Stimulated activated CD4-positive, alpha-beta T cell treated with anti-CD3 and anti-CD28 coated beads, Interleukin-12 subunit alpha, Interleukin-12 subunit beta, amount 100 ng/mL, for 48 hours (primary cell): ENCODE results near the gene ZNF451.
"Not testable (repeated sequence)": the region's sequence is repeated elsewhere in the genome, so short reads cannot be mapped to it uniquely, and the experiment has no call there.

Experiments
- DNase-seq, 3 donors: peaks; one replicate each; pipeline ENCODE4 v3.0.0-alpha.2; 2020; ENCODE audit warnings: low read depth in 2 of 3, low spot score in 1 of 3

The ZNF451 gene, protein sequence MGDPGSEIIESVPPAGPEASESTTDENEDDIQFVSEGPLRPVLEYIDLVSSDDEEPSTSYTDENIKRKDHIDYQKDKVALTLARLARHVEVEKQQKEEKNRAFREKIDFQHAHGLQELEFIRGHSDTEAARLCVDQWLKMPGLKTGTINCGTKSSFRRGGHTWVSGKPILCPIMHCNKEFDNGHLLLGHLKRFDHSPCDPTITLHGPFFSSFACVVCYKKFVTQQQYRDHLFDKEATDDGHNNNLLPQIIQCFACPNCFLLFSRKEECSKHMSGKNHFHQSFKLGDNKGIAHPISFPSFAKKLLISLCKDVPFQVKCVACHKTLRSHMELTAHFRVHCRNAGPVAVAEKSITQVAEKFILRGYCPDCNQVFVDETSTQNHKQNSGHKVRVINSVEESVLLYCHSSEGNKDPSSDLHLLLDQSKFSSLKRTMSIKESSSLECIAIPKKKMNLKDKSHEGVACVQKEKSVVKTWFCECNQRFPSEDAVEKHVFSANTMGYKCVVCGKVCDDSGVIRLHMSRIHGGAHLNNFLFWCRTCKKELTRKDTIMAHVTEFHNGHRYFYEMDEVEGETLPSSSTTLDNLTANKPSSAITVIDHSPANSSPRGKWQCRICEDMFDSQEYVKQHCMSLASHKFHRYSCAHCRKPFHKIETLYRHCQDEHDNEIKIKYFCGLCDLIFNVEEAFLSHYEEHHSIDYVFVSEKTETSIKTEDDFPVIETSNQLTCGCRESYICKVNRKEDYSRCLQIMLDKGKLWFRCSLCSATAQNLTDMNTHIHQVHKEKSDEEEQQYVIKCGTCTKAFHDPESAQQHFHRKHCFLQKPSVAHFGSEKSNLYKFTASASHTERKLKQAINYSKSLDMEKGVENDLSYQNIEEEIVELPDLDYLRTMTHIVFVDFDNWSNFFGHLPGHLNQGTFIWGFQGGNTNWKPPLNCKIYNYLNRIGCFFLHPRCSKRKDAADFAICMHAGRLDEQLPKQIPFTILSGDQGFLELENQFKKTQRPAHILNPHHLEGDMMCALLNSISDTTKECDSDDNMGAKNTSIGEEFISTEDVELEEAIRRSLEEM

DNA sequence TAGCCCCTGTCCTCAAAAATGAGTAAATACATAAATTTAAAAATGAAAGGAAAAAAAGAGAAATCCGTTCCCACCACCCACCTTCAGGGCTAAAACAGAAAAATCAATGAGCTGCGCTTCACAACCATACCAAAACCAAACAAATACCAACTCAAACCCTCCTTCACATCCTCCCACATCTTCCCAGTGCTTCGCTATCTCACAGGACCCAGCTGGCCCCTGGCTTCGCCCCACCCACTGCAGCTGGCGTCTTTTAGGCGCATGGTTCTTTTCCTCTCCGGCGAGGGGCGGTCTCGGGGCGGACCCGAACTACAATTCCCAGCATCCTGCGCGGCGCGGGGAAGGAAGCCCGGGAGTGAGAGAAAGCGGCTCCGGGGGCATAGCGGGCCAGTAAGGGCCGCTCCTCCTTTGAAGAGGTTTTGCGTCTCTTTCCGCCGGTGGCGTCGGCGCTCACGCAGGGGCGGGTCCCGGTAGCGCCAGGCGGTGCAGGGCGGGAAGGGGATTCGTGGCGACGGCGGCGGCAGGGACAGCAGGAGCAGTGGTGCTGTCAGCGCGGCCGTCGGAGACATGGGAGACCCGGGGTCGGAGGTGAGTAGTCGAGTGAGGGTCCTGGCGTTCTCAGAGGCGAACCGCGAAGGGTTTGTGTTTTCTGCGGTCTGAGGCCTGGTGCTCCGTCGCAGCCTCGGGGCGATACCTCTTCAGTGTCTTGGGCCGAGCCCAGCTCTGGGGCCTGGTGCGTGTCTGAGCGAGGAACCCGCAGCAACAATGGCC, at the start of gene ZNF451:
Gene ZNF451, plus strand, starts transcription at position 502 of the 771 bp plus-strand sequence. Its CDS starts 66 bp downstream, at position 568.
- DNase-seq, result peak; percentile 96 to 97 (median 96)

DNA sequence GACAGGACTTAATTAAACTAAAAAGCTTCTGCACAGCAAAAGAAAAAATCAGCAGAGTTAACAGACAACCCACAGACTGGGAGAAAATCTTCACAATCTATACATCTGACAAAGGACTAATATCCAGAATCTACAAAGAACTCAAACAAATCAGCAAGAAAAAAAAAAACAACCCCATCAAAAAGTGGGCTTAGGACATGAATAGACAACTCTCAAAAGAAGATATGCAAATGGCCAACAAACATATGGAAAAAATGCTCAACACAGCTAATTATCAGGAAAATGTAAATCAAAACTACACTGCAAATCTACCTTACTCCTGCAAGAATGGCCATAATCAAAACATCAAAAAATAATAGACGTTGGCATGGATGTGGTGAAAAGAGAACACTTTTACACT, 45.9 kb upstream of the ZNF451 start:
- DNase-seq, result not testable (repeated sequence)

DNA sequence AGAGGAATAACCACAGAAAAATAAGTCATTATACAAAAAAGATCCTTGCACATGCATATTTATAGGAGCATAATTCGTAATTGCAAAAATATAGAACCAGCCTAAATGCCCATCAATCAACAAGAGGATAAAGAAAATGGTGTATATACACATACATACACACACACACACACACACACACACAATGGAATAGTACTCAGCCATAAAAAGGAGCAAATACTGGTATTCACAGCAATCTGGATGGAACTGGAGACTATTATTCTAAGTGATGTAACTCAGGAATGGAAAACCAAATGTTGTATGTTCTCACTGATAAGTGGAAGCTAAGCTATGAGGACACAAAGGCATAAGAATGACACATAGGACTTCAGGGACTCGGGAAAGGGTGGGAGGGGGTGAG, 45.4 kb upstream of the ZNF451 start:
- DNase-seq, result no peak

DNA sequence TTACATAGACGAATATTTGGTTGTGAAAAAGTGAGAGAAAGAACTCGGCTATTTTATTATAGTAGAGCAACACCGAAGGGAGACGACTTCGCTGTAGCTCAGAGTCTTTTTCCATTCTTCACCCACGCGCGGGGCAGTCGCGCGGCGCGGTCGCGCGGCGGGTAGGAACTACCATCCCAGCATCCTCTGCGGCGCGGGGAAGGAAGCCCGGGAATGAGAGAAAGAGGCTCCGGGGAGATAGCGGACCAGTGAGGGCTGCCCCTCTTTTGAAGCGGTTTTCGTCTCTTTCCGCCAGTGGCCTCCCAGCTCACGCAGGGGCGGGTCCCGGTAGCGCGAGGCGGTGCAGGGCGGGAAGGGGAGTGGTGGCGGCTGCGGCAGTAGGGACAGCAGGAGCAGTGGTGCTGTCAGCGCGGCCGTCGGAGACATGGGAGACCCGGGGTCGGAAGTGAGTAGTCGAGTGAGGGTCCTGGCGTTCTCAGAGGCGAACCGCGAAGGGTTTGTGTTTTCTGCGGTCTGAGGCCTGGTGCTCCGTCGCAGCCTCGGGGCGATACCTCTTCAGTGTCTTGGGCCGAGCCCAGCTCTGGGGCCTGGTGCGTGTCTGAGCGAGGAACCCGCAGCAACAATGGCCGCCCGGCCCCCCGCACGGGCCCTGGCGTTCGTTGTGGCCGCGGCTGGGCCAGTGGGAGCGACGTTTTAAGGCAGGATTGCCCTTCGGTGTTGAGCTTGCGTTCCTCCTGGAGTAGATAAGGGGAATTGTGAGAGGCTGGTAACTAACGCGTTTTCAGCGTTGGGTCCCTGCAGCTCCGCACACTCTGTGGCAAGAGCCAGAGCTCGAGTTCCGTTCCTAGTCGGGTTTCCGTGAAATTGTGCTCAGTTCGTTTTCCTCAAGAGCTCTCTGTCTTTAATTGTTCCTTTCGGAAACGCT, 43.4 kb upstream of the ZNF451 start, which contains the start of gene KIAA1586:
Gene KIAA1586, plus strand, starts transcription at position 362 of the 925 bp plus-strand sequence. Its CDS starts 63 bp downstream, at position 425.
- peak; percentile 70 to 80 (median 72) for DNase-seq

DNA sequence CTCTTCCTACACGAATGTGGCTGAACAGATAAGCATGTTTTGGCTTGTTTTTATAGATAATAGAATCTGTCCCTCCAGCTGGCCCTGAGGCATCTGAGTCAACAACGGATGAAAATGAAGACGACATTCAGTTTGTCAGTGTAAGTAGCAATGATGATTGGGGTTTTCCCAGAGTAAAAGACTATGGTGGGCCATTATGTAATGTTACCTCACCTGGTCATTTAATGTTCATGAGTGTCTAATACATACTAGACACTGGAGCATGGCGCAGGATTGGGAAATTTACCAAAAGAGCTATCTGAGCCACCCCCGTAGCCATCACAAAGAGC, 42.8 kb upstream of the ZNF451 start:
- not testable (repeated sequence) for DNase-seq

DNA sequence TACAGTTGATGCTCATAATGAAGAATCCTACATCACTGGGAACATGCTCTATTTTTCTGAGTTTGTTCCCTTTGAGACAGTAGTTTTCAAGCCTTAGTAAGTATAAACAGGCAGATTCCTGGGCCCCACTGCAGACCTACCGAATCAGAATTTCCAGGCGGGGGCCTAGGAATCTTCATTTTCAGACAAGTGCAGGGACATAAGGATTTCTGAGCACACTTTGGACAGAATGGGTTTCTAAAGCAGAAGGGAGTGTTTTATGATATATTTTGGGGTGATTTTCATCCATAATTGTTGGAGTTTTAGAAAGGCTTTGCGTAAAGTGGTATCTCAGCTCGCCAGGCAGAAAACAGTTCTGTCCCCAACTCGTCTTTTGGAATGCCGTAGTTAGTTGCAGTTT, 42.1 kb upstream of the ZNF451 start:
- not testable (repeated sequence) for DNase-seq

DNA sequence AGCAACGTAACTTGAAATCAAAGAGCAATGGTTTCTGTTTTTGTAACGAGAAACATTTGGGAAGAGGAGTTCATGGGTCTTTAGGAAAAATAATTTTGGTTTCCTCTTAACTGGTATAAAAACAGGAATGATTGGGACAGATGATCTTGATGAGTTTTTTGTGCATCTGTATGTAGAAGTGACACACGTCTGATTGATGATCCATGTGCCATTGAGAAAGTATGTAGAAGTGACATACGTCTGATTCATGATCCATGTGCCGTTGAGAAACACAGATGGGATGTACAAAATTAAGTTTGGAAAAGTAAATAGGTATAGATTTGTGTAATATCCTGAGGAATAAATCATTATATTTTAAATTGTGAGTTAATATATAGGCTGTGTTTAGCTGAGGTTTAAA, 41.4 kb upstream of the ZNF451 start:
- DNase-seq, result no peak

DNA sequence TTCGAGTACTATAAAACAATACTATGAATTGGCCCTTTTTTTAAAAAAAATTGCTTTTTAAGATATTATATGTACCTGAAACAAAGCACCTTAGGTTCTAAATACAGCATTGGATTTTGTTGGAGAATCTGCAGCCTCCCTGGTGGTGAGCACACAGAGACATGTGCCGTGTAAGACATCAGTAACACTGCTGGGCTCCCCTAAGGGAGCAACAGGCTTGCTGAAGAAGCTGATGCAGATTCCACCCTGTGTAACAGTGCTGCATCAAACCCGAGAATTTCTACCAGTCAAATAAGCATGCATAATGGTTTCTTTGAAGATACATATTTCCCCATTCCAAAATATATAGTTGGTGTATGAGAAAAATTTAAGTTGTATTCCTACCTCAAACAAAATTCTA, 26.1 kb upstream of the ZNF451 start:
- no peak for DNase-seq

DNA sequence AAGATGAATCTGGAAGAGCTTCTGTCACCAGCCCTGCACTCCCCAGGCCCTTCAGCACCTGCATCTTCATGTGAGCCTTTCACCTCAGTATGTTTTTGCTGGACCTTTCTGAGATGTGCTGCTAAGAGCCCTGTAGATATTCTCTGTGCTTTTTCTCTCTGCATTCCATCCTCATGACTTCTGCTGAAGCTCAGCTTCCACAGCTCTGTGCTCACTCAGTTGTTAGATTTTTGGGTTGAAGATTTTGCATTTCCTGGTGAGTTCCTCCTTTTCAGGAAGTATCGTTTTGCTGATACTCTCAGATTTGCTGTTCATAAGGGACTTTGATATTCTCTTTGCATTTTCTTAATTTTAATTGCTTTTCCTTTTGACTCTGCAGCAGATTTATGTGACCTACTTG, 25.2 kb upstream of the ZNF451 start:
- DNase-seq, result no peak

DNA sequence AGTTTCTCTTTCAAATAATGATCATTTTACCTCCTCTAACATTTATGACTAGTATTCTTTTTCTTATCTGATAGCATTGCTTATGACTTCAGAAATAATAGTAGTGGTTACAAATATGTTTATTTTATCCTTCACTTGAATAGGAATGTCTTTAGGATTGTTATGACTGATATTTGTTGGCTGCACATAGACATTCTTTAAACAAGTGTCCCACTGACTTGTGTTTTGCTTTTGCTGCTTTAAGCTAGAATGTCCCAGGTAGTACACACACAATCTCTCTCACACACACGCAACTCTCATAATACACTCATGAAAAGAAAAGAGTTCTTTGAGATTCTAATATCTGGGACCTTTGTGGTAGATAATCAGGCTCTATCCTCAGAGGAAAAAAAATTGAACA, 21.9 kb upstream of the ZNF451 start:
- no peak for DNase-seq

DNA sequence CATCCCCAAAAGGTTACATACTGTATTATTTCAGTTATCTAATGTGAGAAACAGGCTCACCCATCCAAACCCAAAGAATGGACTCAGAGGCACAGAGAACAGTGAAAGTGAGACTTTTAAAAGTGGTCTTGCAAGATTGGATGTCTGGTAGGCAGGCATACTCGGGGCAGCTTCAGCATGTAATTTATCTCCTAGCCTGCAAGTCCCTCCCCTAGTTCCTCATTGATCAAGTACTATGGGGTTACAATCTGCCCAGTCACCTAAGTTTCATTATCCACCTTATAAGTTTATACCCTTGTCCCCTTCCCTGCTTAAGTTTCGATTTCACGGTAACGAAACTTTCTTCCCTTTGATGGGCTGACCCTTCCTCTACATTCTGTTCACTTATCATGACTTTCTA, 20.8 kb upstream of the ZNF451 start:
- no peak for DNase-seq

DNA sequence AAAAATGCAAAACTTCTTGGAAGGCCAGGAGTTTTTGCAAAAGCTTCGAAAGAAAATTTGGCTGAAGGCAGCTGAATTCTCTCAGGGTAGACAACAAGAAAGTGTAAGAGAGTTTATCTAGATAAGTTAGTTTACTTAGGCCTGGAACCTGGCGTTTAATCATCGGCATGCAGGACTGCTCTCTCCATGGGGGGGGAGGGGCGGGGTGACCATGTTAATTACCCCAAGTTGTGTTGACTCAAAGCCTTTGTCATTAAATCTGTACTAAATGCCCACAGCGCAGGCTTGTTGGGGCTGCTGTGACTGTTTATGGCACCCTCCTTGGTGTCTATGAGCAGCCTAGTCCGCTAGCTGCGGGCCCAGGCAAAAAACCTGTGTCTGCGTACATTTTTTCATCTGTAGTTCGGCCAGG, 20.1 kb upstream of the ZNF451 start:
- DNase-seq, result no peak

DNA sequence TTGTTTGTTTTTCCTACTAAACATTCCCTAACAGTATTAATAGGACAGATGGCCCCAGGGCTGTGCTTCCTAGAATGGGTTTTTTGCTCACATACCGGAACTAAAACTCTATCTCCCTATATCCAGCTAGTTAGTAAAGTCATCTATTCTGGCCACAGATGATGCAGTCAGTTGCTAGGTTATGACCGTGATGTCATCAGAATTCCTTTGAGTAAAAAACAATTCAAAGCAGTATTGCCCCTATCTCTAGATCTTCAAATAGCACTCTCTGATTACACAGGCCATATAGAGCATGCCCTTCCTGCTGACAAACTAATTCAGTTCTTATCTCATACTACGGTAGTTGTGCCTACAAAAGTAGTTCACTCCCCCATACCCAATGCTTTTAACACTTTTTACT, 17.9 kb upstream of the ZNF451 start:
- DNase-seq, result no peak

DNA sequence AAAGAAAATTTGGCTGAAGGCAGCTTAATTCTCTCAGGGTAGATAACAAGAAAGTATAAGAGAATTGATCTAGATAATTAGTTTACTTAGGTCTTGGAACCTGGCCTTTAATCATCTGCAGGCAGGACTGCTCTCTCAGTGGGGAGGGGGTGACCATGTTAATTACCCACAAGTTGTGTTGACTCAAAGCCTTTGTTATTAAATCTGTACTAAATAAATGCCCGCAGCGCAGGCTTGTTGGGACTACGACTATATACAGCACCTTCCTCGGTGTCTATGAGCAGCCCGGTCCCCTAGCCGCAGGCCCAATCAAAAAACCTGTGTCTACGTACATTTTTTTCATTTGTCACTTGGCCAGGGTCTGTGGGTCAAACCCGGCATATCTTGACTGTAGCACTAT, 15.6 kb upstream of the ZNF451 start:
- DNase-seq, result no peak

DNA sequence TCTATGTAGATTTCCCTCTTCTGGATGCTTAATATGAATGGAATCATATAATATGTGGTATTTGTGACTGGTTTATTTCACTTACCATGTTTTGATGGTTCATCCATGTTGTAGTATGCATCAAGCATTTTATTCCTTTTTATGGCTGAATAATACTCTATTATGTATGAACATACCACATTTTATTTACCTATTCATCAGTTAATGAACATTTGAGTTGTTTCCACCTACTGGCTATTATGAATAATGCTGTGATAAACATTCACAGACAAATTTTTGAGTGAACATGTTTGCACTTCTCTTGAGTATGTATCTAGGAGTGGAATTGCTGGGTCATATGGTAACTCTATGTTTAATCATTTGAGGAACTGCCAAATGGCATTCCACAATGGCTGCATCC, 14.9 kb upstream of the ZNF451 start:
- DNase-seq, result no peak

DNA sequence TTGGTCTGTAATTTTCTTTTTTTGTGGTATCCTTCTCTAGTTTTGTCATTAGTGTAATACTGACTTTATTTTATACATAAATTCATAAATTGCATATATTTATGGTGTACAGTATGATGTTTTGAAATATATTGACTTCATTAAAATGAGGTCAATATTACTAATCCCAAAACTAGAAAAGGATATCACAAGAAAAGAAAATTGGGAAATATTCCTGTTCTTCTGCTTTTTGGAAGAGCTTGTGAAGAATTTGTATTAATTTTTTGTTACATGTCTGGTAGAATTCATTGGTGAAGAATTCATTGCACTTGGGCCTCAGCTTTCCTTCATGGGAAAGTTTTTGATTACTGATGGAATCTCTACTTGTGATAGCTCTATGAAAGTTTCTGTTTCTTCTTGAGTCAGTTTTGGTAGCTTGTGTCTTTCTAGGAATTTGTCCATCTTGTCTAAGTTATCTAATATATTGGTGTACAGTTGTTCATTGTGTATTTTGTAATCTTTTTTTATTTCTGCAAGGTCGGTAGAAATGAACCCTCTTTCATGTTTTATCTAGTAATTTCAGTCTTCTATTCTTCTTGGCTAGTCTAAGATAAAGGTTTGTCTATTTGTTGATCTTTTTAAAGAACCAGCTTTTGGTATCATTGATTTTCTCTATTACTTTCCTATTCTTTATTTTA, 11.3 kb upstream of the ZNF451 start:
- DNase-seq, result no peak

DNA sequence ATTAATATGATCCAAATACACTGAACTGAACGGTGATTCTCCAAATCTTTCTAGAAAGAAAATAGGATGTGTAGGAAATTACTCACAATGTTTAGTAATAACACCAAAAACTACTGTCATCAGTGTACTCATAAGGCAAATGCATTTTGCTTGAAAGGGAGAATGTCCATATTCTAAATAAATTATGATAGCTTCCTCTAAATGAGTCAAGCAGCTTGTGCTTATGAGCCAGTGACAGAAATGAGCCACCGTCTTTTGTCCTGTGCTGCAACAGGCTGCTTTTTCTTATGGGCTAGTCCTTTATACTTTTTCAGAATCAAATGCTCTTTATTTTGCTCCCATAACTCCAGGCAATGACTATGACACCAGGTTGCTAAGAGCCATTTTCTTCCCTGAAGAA, 4.5 kb upstream of the ZNF451 start:
- DNase-seq, result no peak

DNA sequence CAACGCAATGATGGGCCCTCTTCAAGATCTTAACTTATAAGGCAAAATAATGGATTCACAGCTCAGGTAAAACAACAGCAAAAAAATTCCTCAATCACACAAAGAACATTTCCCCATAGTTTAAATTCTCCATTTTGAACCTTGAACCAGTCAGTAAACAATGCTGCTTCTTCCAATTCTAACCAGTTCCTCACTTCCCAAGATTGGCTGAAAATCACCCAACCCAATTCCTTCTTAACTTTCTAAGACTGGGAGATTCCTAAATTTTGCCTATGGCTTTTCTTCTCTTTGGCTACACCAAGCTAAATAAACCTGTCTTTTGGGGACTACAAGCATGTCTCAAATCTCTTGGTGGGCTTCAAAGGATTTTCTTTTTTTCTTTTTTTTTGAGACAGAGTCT, 3.1 kb upstream of the ZNF451 start:
- DNase-seq, result no peak

DNA sequence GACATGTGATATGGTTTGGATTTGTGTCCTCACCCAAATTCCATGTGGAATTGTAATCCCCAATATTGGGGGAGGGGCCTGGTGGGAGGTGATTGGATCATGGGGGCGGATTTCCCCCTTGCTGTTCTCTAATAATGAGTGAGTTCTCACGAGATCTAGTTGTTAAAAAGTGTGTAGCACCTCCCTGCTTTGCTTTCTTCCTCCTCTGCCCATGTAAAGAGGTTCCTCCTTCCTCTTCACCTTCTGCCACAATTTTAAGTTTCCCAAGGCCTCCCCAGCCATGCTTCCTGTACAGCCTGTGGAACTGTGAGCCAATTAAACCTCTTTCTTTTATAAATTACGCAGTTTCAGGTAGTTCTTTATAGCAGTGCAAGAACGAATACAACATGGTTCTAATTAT, 2.1 kb upstream of the ZNF451 start:
- DNase-seq, result no peak
